Measurements from ENCODE around the gene APBB1IP.
"Not testable (repeated sequence)": the region's sequence is repeated elsewhere in the genome, so short reads cannot be mapped to it uniquely, and the experiment has no call there.

The APBB1IP gene

GRCh38 chr10:26557641-26558014 lies 119.5 kb downstream of the APBB1IP start:
- no peak overlapping the region for H3K4me3 ChIP-seq (ENCODE audit: low read length)
- no peak for TF ChIP-seq ZNF274 (IDR thresholded peaks at IDR 0.05; ENCODE audit: low read depth, low read length)

DNA sequence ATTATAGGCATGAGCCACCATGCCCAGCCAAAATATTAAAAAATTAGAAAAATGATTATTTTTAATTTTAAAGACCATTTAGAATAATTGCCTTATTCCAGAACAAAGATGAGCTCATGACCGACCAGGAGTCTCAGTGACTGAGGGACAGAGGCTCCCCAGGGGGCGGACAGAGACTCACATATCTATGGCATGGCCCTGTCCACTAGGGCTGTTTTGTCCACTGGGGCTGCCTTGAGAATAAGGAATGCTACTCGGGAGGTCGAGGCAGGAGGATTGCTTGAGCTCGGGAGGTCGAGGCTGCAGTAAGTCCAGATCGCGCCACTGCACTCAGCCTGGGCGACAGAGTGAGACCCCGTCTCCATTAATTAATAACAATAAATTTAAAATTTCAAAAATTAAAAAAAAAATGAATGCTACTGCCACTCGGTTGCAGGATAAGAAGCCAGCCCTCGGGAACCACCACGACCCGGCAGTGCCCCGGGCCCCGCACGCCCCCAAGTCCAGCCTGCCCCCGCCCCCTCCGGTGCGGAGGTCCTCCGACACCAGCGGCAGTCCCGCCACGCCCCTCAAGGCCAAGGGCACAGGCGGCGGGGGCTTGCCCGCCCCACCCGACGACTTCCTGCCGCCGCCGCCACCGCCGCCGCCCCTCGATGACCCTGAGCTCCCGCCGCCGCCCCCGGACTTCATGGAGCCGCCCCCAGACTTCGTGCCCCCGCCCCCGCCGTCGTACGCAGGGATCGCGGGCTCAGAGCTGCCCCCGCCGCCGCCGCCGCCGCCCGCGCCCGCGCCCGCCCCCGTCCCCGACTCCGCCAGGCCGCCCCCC lies 128.6 kb downstream of the APBB1IP start:
- no peak for TF ChIP-seq ZNF274 (IDR thresholded peaks at IDR 0.05; ENCODE audit: low read depth, low read length)
- H3K4me3 ChIP-seq (ENCODE audit: low read length) = no peak overlapping the region; the same call in 1 of the 2 replicates

DNA sequence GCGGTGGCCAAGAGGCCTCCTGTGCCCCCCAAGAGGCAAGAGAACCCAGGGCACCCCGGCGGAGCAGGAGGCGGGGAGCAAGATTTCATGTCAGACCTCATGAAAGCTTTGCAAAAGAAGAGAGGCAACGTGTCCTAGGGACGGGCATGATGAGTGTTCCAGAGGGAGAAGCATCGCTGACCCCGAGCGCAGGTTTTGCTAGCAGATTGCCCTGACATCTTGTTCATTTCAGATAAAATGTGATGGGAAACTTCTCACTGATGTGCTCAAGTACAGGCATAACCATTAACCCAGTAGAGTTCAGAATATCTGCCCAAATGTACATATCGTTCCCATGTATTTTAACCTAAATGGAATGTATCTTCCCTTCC lies 129.2 kb downstream of the APBB1IP start:
- H3K4me3 ChIP-seq (ENCODE audit: low read length) = no peak overlapping the region; the same call in 1 of the 2 replicates
- TF ChIP-seq ZNF274 (IDR thresholded peaks at IDR 0.05; ENCODE audit: low read depth, low read length) = no peak

GRCh38 chr10:26571655-26572054 lies 133.5 kb downstream of the APBB1IP start:
- no peak for TF ChIP-seq ZNF274 (IDR thresholded peaks at IDR 0.05; ENCODE audit: low read depth, low read length)
- no peak overlapping the region for H3K4me3 ChIP-seq (ENCODE audit: low read length)

- no peak overlapping the region for H3K4me3 ChIP-seq (ENCODE audit: low read length)
- no peak for TF ChIP-seq ZNF274 (IDR thresholded peaks at IDR 0.05; ENCODE audit: low read depth, low read length)
Measured at GRCh38 chr10:26573674-26574073, 135.5 kb downstream of the APBB1IP start.

GRCh38 chr10:26574783-26575182 lies 136.6 kb downstream of the APBB1IP start:
- TF ChIP-seq ZNF274 (IDR thresholded peaks at IDR 0.05; ENCODE audit: low read depth, low read length) = no peak
- H3K4me3 ChIP-seq (ENCODE audit: low read length) = no peak overlapping the region

DNA sequence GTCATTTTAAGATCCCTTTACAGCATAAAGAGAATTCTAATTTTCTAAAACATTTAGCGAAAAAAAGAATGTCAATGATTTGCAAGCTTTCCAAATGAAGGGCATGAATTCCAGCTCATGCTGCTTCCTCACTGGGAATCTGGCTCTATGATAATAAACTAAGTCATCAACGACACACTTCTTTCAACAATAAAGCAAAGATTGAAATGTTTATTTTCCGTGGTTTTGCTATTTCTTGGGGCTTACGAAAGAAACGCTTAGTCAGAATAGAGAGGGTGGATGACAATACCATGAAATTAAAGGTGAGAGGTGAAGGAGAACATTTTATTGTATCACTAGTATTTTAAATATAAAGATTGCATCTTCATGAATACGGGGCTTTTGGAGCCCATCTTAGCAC lies 140.2 kb downstream of the APBB1IP start:
- not testable (repeated sequence) for H3K4me3 ChIP-seq (ENCODE audit: low read length)

- TF ChIP-seq ZNF274 (IDR thresholded peaks at IDR 0.05; ENCODE audit: low read depth, low read length) = no peak
- no peak overlapping the region for H3K4me3 ChIP-seq (ENCODE audit: low read length)
Measured at GRCh38 chr10:26579256-26580063, 141.3 kb downstream of the APBB1IP start.

DNA sequence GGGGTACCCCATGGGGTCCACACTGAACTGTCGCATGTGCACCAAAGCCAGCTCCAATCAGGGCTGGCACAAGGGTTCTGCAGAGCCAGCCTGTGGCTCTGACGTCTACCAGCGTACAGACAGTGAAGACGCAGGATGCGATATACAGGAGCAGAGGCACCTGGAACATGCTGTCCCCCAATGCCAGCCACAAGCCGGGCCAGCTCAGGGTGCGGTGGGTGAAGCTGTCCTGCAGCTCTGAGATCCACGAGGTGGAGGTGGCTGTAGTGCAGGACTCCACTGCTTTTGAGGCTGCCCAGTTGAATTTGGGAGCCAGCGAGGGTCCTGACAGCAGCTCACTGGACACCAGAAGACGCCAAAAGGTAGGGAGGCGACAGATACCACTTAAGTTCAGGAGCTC lies 148.1 kb downstream of the APBB1IP start:
- H3K4me3 ChIP-seq (ENCODE audit: low read length) = no peak overlapping the region
- no peak for TF ChIP-seq ZNF274 (IDR thresholded peaks at IDR 0.05; ENCODE audit: low read depth, low read length)

DNA sequence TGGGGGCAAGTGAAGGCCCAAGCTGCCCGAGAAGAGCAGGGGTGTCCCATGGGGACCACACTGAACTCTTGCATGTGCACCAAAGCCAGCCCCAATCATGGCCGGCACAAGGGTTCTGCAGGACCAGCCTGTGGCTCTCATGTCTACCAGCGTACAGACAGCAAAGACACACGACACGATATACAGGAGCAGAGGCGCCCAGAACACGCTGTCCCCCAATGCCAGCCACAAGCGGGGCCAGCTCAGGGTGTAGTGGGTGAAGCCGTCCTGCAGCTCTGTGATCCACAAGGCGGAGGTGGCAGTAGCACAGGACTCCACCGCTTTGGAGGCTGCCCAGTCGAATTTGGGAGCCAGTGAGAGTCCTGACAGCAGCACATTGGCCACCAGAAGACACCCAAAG lies 150.5 kb downstream of the APBB1IP start:
- no peak for TF ChIP-seq ZNF274 (IDR thresholded peaks at IDR 0.05; ENCODE audit: low read depth, low read length)
- H3K4me3 ChIP-seq (ENCODE audit: low read length) = no peak overlapping the region

GRCh38 chr10:26589813-26590212 lies 151.7 kb downstream of the APBB1IP start:
- H3K4me3 ChIP-seq (ENCODE audit: low read length) = not testable (repeated sequence)

DNA sequence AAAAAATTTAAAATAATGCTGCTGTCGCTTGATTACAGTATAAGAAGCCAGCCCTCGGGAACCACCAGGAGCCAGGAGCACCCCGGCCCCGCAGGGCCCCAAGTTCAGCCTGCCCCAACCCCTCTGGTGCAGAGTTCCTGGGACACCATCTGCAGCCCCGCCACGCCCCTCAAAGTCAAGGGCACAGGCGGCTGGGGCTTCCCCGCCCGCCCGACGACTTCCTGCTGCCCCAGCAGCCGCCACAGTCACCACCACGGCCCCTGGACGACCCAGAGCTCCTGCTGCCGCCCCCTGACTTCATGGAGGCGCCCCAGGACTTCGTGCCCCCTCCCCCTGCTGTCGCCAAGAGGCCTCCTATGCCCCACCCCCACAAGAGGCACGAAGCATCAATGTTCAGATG lies 155.8 kb downstream of the APBB1IP start:
- no peak for TF ChIP-seq ZNF274 (IDR thresholded peaks at IDR 0.05; ENCODE audit: low read depth, low read length)
- H3K4me3 ChIP-seq (ENCODE audit: low read length) = no peak overlapping the region

DNA sequence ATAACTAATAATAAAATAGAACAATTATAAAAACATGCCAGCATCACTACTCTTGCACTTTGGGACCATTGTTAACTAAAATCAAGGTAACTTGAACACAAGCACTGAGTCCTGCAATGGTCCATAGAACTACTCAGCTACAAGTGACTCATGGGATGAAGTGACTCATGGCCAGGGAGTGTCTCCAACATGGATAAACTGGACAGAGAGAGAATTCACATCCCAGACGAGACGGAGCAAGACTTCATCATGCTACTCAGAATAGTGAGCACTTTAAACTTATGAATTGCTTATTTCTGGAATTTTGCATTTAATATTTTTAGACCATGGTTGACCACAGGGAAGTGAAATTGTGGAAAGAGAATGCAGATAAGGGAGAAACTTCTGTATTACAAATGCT lies 165.1 kb downstream of the APBB1IP start:
- H3K4me3 ChIP-seq (ENCODE audit: low read length) = not testable (repeated sequence)

GRCh38 chr10:26604320-26605093 lies 166.4 kb downstream of the APBB1IP start:
- H3K4me3 ChIP-seq (ENCODE audit: low read length) = not testable (repeated sequence)

GRCh38 chr10:26606389-26606877 lies 168.3 kb downstream of the APBB1IP start:
- H3K4me3 ChIP-seq (ENCODE audit: low read length) = not testable (repeated sequence)
